Measurements from ENCODE around the gene SFMBT1.

Gene SFMBT1

DNA sequence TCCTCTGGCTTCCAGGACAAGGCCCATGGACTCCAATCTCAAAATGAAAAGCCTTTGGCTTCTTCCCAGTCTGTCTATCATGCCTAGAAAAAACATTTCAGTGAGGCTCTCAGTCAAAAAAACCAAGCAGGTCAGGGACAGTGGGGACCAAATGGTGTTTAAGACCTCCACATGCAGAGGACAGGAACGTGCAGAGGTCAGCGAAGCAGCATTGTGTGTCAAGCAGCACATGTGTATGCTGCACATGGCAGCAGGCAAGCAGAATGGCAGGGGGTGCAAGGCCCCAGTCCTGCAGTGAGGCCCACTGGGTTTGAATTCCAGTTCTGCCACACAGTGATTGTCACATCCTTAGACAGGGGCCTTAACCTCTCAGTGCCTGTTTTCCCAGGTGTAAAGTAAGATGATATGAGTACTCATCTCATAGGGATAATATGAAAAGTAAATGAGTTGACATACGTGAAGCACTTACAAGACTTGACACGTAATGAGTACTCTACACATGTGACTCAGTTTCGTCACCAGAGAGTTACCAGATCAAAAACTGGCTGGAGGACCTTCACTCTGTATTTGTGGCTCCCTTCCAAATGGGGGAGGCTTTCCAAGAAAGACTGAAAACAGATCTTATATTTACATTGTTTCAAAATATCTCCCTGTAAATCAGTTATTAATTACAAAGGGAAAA lies 159.7 kb downstream of the SFMBT1 start:
- DNase-seq (ENCODE audit: low read depth in 3 of 3): no peak

DNA sequence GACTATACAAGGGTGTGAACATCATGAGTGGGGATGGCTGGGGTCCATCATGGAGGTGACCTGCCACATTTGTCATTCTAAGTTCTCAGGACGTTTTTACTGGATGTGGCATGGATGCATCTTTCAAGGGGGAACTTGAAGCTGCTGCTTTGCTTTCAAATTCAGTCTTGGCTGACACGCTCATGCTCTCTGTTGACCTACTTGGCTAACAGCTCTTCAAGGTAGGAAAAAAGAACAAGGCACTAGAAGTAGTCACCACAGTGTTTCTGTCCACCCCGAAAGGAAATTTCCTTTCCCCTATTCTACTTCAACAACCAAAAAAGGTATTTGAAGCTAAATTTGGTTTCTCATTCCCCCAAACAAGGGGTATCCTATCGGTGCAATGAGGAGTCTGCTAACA lies 163.5 kb downstream of the SFMBT1 start:
- no peak for DNase-seq (ENCODE audit: low read depth in 3 of 3)

DNA sequence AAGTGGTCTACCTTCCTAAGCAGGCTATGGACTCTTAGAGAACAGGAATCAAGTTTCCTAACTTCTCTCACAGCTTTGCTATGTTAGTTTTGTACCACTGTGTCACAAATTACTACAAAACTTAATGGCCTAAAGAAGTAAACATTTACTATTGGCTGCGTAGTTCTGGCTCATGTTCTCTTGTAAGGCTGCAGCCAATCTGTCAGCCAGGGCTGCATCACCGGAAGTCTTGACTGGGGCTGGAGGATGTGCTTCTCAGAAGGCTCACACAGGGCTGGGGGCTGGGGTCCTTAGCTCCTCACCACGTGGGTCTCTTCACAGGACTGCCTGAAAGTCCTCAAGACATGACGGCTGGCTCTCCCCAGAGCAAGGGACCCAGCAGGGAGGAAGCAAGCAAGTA lies 164.0 kb downstream of the SFMBT1 start:
- DNase-seq (ENCODE audit: low read depth in 3 of 3): no peak

DNA sequence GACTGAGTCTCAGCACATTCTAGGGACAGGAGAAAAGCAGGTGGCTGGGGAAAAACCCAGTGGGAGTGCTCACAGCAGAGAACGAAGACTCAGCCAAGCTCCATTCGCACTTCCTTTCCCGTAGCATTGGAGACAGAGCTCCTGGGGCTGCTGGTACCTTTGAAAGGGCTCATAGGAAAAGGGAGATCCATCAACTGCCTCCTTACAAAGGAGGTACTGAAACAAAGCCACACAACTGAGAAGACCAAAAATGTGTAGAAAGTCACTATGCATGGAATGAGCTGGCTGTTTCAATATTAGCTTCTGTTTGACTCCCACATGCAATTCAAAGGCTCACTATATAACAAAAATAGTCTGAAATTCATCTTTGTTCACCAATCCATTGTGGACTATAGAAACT lies 165.4 kb downstream of the SFMBT1 start:
- DNase-seq (ENCODE audit: low read depth in 3 of 3): no peak

DNA sequence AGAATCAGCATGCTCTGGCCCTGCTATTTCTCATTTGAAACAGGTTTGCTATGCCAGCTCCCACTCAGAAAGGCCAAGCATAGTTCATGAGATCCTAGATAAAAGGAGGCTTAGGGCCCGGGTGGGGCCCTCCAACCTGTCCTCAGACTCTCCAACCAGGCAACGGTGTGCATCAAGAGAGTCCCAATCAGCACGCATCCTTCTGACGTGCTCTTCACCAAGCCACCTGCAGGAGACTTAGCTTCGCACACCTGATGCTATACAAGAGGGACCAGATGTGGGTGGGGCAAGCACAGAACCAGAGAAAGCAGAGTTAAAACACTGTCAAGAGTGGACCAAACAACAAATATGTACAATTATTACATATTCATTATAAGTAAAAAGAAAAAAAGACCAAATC lies 165.8 kb downstream of the SFMBT1 start:
- DNase-seq (ENCODE audit: low read depth in 3 of 3): no peak

DNA sequence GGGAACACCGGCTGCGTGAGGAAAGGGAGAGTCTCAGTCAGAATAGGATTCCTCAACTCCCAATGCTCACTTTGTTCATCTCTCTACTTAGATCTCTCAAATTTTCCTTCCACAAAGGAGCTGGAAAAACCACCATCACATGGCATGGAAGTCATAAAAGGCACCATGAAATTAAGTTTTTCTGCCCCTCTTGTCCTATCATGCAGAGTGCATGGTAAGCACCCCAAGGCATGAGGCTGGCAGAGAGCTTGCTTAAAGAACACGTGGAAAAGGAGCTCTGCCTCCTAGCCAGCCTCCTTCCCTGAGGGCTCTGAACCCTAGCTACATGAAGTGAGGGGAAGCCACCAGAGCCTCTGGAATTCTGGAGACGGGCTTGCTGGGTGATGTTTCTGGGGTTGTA lies 166.3 kb downstream of the SFMBT1 start:
- no peak for DNase-seq (ENCODE audit: low read depth in 3 of 3)

DNA sequence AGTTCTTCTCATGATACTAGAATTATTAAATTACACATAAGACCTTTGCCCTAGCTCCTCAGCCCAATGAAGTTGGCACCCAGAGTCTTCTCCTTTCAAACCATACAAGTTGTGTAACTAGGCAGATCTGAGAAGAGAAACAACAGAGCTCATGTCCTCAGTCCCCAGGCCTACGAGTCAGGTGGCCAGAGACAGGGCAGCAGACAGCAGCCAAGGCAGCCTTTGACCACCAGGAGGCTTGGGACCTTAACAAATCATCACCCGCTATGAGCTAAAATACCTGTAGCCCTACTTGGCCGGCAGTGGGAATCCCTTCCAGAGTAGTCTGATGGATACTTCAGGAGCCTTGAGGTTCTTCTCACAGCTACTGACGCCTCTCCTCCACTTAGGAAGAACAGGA lies 166.8 kb downstream of the SFMBT1 start:
- no peak for DNase-seq (ENCODE audit: low read depth in 3 of 3)

DNA sequence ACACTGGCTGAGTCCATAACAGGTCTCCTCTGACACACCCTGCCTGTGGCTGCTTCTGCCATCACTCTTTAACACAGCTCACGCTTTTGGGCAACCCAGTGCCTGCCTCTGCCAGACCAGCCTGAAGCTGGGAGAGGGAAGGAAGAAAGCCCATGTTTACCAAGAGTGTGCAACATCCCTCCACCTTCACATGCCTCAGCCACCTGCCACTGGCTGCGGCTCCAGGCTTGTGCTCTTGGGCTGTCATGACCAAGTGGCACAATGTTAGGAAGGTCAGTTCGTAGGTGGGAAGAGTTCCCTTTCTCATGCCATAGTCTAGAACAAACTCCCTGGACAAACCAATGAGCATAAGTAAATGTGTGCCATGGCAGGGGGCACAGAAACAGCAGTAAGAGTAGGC lies 168.8 kb downstream of the SFMBT1 start:
- DNase-seq (ENCODE audit: low read depth in 3 of 3): no peak

DNA sequence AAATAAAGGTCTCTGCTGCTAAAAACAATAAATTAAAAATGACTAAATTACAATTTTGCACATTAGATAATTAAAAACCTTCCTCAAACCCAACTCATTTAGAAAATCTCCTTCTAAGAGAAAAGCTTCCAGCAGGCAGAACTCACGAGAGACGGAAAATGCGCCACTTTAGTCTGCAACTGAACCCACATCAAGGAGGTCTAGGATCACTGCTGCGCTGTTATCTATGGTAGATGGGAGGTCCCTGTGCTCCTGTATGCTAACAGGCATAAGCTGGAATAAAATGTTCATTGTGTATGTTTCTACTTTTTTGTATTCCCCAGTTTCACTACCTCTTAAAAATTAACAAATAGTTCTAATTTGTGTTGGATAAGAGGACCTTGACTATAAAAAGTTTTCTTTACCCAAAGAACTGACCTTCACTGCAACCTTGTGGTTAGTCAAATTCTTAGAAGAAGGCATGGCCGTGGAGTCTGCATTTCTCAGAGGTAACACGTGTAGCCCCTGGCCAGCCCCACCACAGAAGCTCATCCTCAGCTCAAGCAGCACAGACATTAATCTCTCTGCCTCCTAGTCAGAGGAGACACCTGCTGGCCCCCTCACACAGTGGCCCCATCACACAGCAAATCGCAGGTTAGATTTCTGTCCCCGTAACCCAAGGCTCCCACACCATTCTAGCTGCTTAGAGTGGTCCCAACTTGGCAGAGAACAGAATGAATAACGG lies 170.8 kb downstream of the SFMBT1 start:
- DNase-seq (ENCODE audit: low read depth in 3 of 3): no peak

DNA sequence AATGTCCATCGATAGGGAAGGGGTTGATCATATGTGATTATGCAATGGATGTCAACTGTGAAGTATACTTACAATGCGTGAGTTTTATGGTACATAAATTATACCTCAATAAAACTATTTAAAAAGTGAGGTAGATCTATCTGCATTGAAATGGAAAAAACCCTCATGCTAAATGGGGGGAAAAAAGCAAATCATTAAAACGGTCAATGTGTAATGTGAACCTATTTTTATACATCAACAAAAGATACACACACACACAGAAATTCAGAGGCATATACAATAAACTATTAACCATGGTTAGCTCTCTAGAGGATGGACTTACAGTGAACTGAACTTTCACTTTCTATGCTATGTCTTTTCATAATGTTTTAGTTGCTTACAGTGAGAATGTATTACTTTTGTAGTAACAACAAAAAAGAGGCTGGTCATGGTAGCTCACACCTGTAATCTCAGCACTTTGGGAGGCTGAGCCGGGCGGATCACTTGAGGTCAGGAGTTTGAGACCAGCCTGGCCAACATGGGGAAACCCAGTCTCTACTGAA lies 171.6 kb downstream of the SFMBT1 start:
- no peak for DNase-seq (ENCODE audit: low read depth in 3 of 3)

DNA sequence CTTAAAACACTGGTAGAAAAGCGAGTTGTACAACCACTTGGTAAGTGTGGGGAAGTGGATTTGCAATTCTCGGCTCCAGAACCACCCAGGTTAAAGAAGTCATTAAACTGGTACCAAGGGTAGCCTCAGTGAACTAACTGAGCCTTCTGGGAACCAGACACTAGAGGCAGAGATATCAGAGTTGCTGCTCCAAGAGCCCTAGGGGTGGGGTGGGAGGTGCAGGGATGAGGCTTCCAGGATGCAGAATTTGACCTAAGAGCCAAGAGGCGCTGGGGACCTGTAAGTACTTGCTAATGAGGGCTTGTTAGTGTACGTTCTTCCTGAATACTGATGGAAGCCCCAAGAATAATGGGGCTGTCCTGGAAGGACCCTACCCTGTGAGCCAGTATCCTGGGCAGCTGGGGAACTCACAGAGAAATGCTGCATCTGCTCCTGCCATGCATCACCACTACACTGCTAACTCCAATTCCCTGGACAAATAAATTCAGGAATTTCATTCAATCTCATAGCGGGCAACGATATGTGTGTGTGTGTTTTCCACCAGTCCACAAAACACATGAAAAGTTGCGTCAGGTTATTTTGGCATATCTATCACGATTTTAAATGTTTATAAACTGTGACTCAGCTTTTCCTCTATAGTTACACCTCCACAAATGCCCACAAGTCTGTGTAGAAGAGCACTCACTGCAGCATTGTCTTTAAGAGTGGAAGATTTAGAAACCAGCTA lies 172.3 kb downstream of the SFMBT1 start:
- DNase-seq (ENCODE audit: low read depth in 3 of 3): no peak

DNA sequence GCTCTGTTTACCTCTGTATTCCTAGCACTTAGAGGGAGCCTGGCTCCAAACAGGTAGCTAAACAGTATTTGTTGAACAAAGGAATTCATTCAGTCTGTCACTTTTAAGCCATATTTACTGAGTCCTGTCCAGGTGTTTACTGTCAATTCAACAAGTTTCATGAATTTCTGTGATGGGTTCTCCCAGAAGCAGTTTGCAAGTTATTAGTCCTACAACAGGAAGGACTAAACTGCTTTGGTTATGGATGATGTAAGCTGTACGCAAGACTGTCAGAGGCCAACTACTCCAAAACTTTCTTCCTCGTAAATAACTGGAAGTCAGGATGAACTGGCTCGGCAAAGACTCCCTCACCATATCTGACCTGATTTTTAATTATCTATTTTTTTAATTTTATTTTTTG lies 173.6 kb downstream of the SFMBT1 start:
- no peak for DNase-seq (ENCODE audit: low read depth in 3 of 3)

DNA sequence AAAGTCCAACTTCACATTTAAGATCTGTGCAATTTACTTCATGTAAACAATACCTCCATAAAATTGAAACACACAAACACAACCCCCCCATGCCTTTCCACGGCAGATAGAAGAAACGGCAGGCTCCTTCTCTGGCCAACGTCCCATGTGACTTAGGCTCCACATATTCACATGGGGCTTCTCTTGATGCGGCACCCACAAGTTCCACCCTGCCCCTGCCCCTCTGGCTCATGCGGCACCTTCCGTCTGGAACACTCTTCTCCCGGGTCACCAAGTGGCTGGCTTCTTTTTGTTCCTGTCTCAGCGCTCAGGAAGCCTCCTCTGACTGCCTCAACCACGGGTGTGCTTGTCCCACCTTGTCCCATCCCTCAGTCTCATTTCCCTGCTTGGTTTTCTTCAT lies 174.1 kb downstream of the SFMBT1 start:
- DNase-seq (ENCODE audit: low read depth in 3 of 3): no peak

DNA sequence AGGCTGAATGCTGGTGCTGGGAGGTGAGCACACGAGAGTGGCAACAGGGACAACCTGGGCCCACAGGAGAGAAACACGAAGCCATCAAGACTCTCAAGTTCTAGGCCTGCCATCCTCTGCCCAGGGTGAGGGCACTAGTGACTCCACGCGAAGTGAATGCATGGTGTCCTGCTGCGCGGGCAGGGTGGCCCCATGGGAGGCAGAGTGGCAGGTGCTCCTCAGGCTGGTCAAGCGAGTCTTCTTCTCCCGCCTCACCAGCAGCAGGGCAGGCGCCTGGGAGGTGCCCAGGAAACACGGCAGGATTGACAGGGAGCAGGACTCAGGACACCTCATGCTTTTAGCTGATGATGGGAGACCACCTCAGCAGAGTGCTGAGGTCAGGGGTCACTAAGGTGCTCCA lies 175.4 kb downstream of the SFMBT1 start:
- no peak for DNase-seq (ENCODE audit: low read depth in 3 of 3)

DNA sequence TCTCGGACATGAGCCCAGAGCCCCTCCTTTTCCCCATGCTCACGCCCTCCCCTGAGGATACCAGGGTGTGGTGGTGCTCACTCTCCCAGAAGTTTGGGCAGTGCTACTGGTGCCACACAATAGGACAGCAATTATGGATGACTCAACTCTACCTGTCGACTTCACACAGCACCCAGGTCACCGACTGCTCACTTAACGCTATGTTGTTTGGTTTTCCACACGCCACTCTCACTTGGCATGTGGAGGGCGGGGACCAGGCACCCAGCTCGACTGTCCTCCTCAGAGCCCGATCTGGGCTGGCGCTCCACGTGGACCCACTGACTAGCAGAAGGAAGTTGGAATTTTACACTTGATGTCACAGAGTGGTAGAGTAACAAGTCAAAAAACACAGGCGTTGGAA lies 179.4 kb downstream of the SFMBT1 start:
- DNase-seq (ENCODE audit: low read depth in 3 of 3): no peak

DNA sequence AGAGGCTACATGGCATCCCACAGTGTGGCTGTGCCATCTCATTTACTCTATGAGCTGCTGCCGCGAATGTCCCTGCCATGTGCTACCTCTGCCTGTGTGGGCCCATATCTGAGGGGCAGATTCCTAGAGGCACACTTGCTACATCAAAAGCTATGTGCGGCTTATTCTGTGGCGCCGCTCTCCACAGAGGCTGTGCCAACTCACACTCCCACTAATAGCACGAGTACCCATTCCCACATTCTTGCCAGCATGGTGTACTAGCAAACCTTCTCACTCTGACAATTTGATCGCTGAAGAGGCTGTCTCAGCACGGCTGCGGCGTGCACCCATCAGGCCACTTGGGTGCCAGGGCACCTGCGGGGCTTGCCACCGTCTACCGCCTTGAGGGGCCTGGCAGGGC lies 179.9 kb downstream of the SFMBT1 start:
- no peak for DNase-seq (ENCODE audit: low read depth in 3 of 3)

DNA sequence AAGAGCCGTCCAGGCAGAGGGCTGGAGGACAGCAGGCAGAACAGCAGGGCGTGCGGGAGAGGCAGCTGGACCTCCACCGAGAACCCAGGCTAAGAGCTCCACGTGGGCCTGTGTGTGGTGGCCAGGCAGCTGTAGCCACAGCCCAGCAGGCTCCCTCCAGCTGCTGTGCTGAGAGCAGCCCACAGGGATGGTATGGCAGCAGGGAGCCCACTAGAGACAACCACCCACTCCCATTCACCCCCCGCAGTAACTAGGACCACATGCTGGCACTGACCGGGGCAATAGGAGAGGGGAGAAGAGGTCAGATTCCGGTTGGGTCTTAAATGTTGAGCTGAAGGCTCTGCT lies 185.5 kb downstream of the SFMBT1 start:
- no peak for DNase-seq (ENCODE audit: low read depth in 3 of 3)

DNA sequence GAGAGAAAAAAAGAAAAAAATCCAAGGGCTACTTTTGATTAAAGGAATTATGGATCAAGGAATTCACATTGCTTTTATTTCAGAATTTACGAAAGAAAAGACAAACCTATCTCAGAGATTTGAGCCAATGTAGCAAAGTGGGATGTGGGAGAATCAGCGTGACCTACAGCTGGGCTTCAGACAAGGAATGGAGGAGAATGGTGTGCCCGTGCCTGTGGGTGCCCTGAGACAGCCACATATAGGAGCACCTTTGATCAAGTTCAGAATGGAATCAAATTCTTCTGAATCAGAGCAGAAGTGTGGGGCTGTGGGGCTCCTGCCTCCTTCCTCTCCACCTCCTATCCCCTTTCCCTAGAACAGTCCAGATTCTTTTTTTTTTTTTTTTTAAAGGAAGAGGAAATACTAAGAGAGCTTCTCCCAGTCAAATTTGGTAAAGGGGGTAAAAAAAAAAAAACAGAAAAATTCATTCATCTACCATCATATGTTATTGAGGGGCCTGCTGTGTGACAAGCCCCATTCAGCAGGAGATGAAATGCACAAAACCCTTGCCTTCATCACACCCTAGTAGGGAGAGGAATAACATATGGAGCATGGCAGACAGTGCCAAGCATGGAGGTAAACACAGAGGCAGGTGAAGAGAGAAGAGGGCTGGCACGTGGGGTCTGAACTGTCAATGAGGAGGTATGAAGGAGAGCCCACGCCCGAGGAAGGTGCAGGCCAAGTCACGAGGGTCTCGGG lies 186.0 kb downstream of the SFMBT1 start:
- no peak for DNase-seq (ENCODE audit: low read depth in 3 of 3)

DNA sequence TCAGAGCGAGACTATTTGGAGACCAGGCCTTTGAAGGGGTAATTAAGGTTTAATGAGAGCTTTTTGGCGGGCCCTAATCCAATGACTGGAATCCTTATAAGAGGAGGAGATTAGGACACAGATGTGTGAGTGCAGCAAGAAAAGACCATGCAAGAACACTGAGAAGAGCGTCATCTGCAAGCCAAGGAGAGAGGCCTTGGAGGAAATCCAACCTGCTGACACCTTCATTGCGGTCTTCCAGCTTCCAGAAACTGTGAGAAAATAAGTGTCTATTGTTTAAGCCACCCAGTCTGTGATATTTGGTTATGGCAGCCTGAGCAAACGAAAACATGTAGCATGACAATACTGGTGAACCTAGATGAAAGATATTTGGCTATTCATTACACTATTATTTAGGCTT lies 188.0 kb downstream of the SFMBT1 start:
- DNase-seq (ENCODE audit: low read depth in 3 of 3): no peak

DNA sequence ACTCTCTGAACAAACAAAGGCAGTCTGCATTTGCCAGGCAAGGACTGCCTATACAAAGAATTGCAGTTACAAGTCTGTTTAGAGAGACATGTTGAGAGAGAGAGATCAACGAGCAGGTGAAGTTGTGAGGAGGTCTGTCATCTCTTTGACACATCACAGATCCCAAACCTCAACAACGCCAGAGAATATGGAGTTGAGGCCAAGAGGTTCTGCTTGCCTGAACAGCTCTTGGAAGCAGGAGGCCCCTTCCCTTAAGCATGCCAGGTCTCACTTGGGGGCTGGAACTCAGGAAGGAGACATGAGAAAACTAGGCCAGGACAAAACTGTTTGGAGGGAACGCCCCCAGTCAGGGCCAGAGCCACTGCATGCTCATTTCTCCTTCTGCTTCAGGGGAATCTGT lies 188.7 kb downstream of the SFMBT1 start:
- DNase-seq (ENCODE audit: low read depth in 3 of 3): no peak

DNA sequence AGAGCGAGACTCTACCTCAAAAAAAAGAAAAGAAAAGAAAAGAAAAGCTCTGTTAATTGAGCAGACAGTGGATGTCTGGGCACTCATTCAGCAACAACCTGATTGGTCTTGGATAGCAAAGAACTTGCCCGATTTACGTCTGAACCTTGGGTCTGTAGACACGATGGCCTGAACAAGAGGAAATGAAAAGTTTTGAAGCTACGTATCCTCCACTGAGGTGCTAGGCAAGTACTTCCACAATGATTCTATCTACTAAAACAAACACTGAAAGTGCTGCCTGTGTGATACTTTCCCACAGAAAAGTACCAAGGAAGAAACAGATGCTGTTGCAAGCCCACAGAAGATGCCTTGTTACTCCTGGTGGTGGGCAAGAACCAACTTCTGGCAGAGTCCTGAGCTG lies 189.2 kb downstream of the SFMBT1 start:
- DNase-seq (ENCODE audit: low read depth in 3 of 3): no peak

DNA sequence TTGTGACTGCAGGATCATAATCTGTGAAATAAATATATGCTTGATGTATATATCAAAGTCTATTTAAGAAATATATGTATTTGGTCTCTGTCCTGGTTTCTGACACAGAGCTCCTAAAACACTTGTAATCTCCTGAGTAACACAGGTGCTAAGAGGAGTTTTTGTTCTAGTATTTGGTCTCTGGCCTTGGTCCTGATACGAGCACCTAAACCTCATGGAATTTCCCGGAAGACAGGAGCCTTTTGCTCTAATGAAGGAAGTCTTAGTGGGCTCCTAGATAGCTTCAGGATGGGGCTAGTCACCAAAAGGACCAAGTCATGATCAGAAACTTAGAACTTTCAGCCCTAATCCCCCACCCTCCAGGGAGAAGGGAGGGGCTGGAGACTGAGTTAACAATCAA lies 191.9 kb downstream of the SFMBT1 start:
- DNase-seq (ENCODE audit: low read depth in 3 of 3): no peak

Measured in stimulated activated CD4-positive, alpha-beta T cell treated with anti-CD3 and anti-CD28 coated beads, TNF-alpha, amount 100 ng/mL, for 4 hours (primary cell).